T-helper 1 cell treated with Interleukin-12 subunit alpha and Interleukin-12 subunit beta and Interleukin-4 antibody, amounts not matched to agents 30 μg/mL and 1 μg/mL, for 36 hours (primary cell): Measurements from ENCODE around the gene EHBP1.

Source experiments
- H3K27ac Mint-ChIP-seq: one replicate; pipeline ENCODE4 v1.8.0; 2021; ENCODE audit warnings: mild to moderate bottlenecking, mixed read lengths
- H3K27me3 Mint-ChIP-seq: one replicate; pipeline ENCODE4 v1.8.0; 2021; ENCODE audit warnings: low read depth, mixed read lengths
- H3K36me3 Mint-ChIP-seq: one replicate; pipeline ENCODE4 v1.8.0; 2021; ENCODE audit warnings: low read depth, mixed read lengths
- H3K4me1 Mint-ChIP-seq: one replicate; pipeline ENCODE4 v1.8.0; 2021; ENCODE audit warnings: low read depth, mixed read lengths
- H3K4me3 Mint-ChIP-seq: one replicate; pipeline ENCODE4 v1.8.0; 2021; ENCODE audit warnings: mild to moderate bottlenecking, moderate library complexity, mixed read lengths
- H3K9me3 Mint-ChIP-seq: one replicate; pipeline ENCODE4 v1.8.0; 2021; ENCODE audit warnings: mixed read lengths

Gene EHBP1

DNA sequence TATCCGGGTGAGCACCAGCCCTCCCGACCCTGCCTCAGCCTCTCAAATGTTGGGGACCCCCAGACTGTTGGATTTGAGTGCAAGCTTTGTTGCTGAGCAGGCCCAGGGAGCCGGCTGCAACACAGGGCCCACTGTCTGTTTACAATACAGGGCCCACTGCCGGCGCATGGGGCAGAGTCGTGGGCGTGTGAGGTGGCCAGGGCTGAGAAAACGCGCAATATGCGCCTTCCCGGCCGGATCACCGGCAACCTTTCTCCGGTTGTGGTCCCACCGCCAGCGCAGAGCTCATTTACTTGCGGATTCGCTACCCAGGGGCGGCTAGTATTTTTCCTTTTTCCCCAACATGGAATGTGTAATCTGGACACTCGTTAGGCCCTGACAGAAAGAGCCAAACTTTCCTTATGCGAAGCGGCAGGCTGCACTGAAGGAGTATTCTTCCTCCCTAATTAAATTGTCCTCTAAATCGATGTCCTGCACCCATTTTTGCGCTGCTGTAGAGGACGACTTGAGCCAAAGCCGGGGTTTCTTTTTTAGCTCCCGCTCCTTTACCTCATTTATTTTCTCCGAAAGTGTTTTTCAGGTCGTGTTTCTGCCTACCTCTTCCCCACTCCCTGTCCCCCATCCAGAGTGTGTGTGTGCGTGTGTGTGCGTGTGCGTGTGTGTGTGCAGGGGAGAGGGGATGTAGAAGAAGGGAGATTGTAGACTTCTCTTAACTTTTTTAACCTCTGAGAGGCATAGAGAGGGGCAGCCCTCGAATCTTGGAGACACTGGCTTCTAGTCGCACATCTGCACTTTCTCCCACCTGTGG is 347.8 kb downstream of the EHBP1 start:
- Mint-ChIP-seq H3K4me3 (no peak overlapping the region), H3K4me1 (peaks cover 37% of the 10 kb centered on the region), H3K36me3 (peaks cover 12% of the 10 kb centered on the region), H3K9me3 (peaks cover 4% of the 10 kb centered on the region), H3K27me3 (peaks cover 92% of the 10 kb centered on the region), H3K27ac (peak overlapping the region; percentile 31)

GRCh38 chr2:63053889-63054602 is 348.5 kb downstream of the EHBP1 start:
- Mint-ChIP-seq H3K27me3 (peaks cover 90% of the 10 kb centered on the region), H3K4me1 (peaks cover 36% of the 10 kb centered on the region), H3K36me3 (peaks cover 10% of the 10 kb centered on the region), H3K4me3 (peak overlapping the region; percentile 70), H3K9me3 (peaks cover 4% of the 10 kb centered on the region), H3K27ac (peak overlapping the region; percentile 71)

DNA sequence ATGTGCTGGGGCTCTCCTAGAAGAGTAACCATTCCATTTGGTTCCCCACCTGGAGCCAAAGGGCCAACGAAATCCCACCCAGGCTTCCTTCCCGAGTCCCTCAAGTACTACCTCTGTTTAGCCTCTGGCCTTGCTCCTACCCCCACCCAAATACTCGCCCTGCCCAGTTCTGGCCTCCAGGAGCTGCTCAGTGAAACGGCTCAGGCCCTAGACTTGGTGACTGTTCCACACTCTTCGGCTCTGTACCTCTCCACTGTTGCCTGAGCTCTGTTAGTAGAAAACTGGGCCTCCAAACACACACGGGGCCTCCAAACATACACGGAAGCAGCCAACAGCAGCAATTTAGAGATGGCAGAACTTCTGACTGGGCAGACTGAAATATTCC is 349.3 kb downstream of the EHBP1 start:
- Mint-ChIP-seq H3K27me3 (peaks cover 88% of the 10 kb centered on the region), H3K36me3 (peaks cover 7% of the 10 kb centered on the region), H3K27ac (peak overlapping the region; percentile 0), H3K4me3 (no peak overlapping the region), H3K9me3 (peaks cover 5% of the 10 kb centered on the region), H3K4me1 (peaks cover 32% of the 10 kb centered on the region)

- peaks cover 91% of the 10 kb centered on the region for H3K27me3 Mint-ChIP-seq
- peaks cover 10% of the 10 kb centered on the region for H3K9me3 Mint-ChIP-seq
- peaks cover 33% of the 10 kb centered on the region for H3K4me1 Mint-ChIP-seq
- H3K4me3 Mint-ChIP-seq, result peak overlapping the region; percentile 47
- H3K27ac Mint-ChIP-seq, result peak overlapping the region; percentile 59
- peaks cover 6% of the 10 kb centered on the region for H3K36me3 Mint-ChIP-seq
Observed at GRCh38 chr2:63055226-63056106, 350.0 kb downstream of the EHBP1 start.

DNA sequence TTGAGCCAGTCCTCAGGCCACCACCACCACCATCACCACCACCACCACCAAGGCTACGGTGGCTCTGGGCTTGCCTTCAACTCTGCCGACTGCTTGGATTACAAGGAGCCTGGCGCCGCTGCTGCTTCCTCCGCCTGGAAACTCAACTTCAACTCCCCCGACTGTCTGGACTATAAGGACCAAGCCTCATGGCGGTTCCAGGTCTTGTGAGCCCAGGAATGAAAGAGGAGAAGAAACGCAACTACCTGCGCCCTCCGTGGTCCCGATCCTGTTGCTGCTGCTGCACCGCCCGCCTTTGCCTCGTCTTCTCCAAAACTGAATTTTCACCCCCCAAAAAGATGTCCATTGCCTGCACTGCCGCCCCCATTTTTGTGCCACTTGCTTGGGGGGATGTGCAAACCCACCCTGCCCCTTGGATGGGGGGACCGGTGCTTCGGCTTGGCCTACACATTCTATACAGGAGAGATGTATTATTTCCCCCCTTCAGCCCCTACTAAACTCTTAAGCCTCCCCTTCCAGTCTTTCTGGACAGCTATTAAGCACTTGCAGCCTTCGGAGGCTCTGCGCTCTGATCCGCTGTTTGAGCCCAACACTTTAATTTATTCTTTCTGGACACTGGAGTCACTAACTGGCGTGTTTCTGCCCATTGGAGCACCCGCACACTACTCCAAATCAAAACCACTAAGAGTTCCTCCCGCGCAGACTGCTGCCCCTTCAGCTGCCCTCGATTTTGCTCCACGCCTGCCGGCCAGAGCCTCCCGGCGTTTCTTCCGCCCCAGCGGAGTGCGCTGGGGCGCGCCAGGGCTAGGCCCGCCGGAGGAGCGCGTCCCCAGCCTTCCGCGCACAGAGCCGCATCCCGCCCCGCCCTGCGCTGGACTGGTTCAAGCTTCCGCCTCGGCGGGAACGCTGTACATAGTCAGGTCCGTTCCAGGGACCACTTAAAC is 350.9 kb downstream of the EHBP1 start:
- Mint-ChIP-seq H3K36me3 (peaks cover 8% of the 10 kb centered on the region), H3K27ac (peak overlapping the region; percentile 59), H3K9me3 (peaks cover 10% of the 10 kb centered on the region), H3K27me3 (peaks cover 90% of the 10 kb centered on the region), H3K4me3 (peak overlapping the region; percentile 47), H3K4me1 (peaks cover 28% of the 10 kb centered on the region)

GRCh38 chr2:63057249-63058143 is 352.0 kb downstream of the EHBP1 start:
- peaks cover 10% of the 10 kb centered on the region for H3K9me3 Mint-ChIP-seq
- H3K27ac Mint-ChIP-seq, result no peak overlapping the region
- H3K36me3 Mint-ChIP-seq, result peaks cover 8% of the 10 kb centered on the region
- peaks cover 26% of the 10 kb centered on the region for H3K4me1 Mint-ChIP-seq
- H3K4me3 Mint-ChIP-seq, result peak overlapping the region; percentile 4
- H3K27me3 Mint-ChIP-seq, result peaks cover 94% of the 10 kb centered on the region

- H3K27me3 Mint-ChIP-seq, result peaks cover 92% of the 10 kb centered on the region
- peaks cover 10% of the 10 kb centered on the region for H3K9me3 Mint-ChIP-seq
- H3K4me1 Mint-ChIP-seq, result peaks cover 26% of the 10 kb centered on the region
- peak overlapping the region; percentile 50 for H3K4me3 Mint-ChIP-seq
- no peak overlapping the region for H3K27ac Mint-ChIP-seq
- H3K36me3 Mint-ChIP-seq, result peaks cover 8% of the 10 kb centered on the region
Observed at GRCh38 chr2:63058144-63058920, 352.8 kb downstream of the EHBP1 start.

DNA sequence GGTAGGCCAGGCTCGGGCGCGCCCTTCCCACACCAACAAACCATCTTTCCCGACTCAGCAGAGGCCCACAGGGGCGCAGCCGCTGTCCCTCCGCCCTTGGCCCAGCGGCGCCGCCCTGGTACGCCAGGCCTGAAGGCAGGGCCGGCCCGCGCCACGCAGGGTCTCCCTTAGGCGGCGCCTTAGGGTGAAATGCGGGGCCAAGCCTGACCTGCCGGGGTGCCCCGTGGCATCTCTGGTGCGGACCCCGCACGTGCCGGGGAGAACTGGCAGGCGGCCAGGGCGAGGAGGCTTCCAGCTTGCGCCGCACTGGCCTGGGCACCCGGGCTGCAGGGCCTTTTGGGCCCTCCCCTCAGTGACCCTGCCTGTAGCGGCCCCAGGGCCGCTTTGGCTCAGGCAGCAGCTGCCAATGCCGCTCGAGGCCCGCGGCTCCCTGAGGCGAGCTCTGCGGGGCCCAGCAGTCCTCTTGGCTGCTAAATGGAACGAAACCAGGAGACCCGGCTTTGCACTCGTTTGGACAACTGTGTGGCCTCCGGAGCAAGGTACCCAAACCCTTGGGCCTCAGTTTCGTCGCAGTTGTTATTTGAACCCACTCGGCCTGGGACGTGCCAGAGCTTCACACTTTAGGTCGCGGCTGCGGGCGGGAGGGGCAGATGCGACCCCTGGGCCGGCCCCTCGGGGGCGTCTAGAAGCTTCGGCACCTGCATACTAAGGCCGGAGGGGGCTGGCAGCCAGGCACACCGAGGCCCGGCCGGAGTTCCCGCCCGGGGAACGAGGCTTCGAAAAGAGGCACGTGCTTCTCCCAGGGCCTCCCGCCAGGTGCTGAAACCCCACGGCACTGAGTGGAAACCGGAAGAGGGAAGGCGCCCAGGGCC is 353.6 kb downstream of the EHBP1 start:
- Mint-ChIP-seq H3K4me3 (no peak overlapping the region), H3K27ac (no peak overlapping the region), H3K36me3 (peaks cover 8% of the 10 kb centered on the region), H3K9me3 (peaks cover 10% of the 10 kb centered on the region), H3K27me3 (peaks cover 91% of the 10 kb centered on the region), H3K4me1 (peaks cover 23% of the 10 kb centered on the region)

GRCh38 chr2:63059793-63060471 is 354.4 kb downstream of the EHBP1 start:
- Mint-ChIP-seq H3K27ac (peak overlapping the region; percentile 63), H3K4me3 (peak overlapping the region; percentile 25), H3K4me1 (peaks cover 23% of the 10 kb centered on the region)

GRCh38 chr2:63060472-63060991 is 355.0 kb downstream of the EHBP1 start:
- H3K9me3 Mint-ChIP-seq, result peaks cover 10% of the 10 kb centered on the region
- H3K4me3 Mint-ChIP-seq, result no peak overlapping the region
- peaks cover 85% of the 10 kb centered on the region for H3K27me3 Mint-ChIP-seq
- H3K27ac Mint-ChIP-seq, result no peak overlapping the region
- H3K36me3 Mint-ChIP-seq, result peaks cover 8% of the 10 kb centered on the region
- H3K4me1 Mint-ChIP-seq, result peaks cover 23% of the 10 kb centered on the region

More at GRCh38 chr2:63059793-63060471, 354.4 kb downstream of the EHBP1 start:
- Mint-ChIP-seq H3K9me3 (peaks cover 10% of the 10 kb centered on the region), H3K36me3 (peaks cover 8% of the 10 kb centered on the region), H3K27me3 (peaks cover 88% of the 10 kb centered on the region)

DNA sequence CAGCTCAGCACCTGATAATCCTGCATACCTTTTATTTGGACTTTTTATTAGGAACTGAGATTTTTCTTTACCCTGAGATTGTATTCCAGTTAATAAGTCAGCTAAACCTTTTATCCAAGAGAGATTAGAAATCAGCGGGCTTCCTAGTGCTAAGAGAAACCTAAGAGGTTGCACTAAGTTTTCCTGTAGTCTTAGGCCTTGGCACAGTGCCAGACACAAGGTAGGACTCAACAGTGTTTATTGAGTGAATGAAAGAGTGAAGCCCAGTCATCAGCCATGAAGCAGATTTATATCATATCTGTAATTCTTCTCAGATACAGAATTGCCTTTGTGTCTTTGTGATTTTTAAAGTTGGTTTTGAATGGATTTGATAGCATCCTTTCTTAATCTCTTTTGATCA is 358.7 kb downstream of the EHBP1 start:
- Mint-ChIP-seq H3K9me3 (peaks cover 5% of the 10 kb centered on the region), H3K4me3 (no peak overlapping the region), H3K36me3 (peaks cover 2% of the 10 kb centered on the region), H3K27ac (no peak overlapping the region), H3K27me3 (peaks cover 73% of the 10 kb centered on the region), H3K4me1 (peaks cover 3% of the 10 kb centered on the region)
